ENCODE measurements around the gene DYNC1H1.

GRCh38 chr14:102089621-102090343, 125.4 kb downstream of the DYNC1H1 start:
- no peak for TF ChIP-seq POLR2A (IDR thresholded peaks at IDR 0.05; ENCODE audit: low read length)
- TF ChIP-seq GATA1 (IDR thresholded peaks at IDR 0.05; ENCODE audit: low read depth, low read length): no peak

Measured in erythroblast (primary cell).